Neuronal stem cell (in vitro differentiated cells): ENCODE results near the gene DCST1.

Experiments
- DNase-seq: peaks from one replicate; pipeline ENCODE4 v3.0.0-alpha.2; 2013; ENCODE audit warnings: low spot score
- H2AFZ ChIP-seq: one replicate; pipeline ENCODE4 v1.6.1; 2013; ENCODE audit warnings: mild to moderate bottlenecking, low read length, inconsistent platforms
- H2AK5ac ChIP-seq: 2 replicates; pipeline ENCODE4 v1.6.1; 2013; ENCODE audit warnings: low read depth, mild to moderate bottlenecking, inconsistent platforms, low read length, moderate library complexity, mixed read lengths
- H2BK120ac ChIP-seq: 2 replicates; pipeline ENCODE4 v1.6.1; 2013; ENCODE audit warnings: low read depth, mild to moderate bottlenecking, inconsistent platforms, low read length, moderate library complexity, mixed read lengths
- H2BK12ac ChIP-seq: one replicate; pipeline ENCODE4 v1.6.1; 2013; ENCODE audit warnings: low read length, inconsistent platforms
- H2BK15ac ChIP-seq: 2 replicates; pipeline ENCODE4 v1.6.1; 2013; ENCODE audit warnings: mild to moderate bottlenecking, low read length, inconsistent platforms, mixed read lengths
- H2BK5ac ChIP-seq: one replicate; pipeline ENCODE4 v1.6.1; 2013; ENCODE audit warnings: inconsistent platforms, mild to moderate bottlenecking, low read length, moderate library complexity
- H3K14ac ChIP-seq: one replicate; pipeline ENCODE4 v1.6.1; 2013; ENCODE audit warnings: low read length, inconsistent platforms
- H3K18ac ChIP-seq: 2 replicates; pipeline ENCODE4 v1.6.1; 2013; ENCODE audit warnings: low read length, inconsistent platforms
- H3K23ac ChIP-seq: 2 replicates; pipeline ENCODE4 v1.6.1; 2013; ENCODE audit warnings: low read depth, mild to moderate bottlenecking, mixed read lengths, low read length, inconsistent platforms; ENCODE audit not compliant: poor library complexity
- H3K27ac ChIP-seq: replicated peaks from 3 replicates; pipeline ENCODE4 v1.5.1; 2013; ENCODE audit warnings: low read length, inconsistent platforms
- H3K27me3 ChIP-seq, 3 experiments: 2 replicates each; pipeline ENCODE4 v1.6.1; 2013; ENCODE audit warnings: low read length in 3 of 3, mild to moderate bottlenecking in 2 of 3, inconsistent platforms in 1 of 3, low read depth in 1 of 3, mixed read lengths in 1 of 3, moderate library complexity in 1 of 3; ENCODE audit not compliant: control insufficient read depth in 3 of 3, insufficient read depth in 3 of 3
- H3K36me3 ChIP-seq, 2 donors: replicated peaks in 1 of 2; 2 replicates each; pipeline ENCODE4 v1.6.1; 2013; ENCODE audit warnings: low read length in 2 of 2; ENCODE audit not compliant: control insufficient read depth in 2 of 2, insufficient read depth in 2 of 2
- H3K4ac ChIP-seq: 2 replicates; pipeline ENCODE4 v1.6.1; 2013; ENCODE audit warnings: inconsistent platforms, mild to moderate bottlenecking, low read length, moderate library complexity
- H3K4me1 ChIP-seq, 2 donors: 1 replicate in 1 of 2; 2 replicates in 1 of 2; pipeline ENCODE4 v1.6.1; 2013; ENCODE audit warnings: low read length in 2 of 2, low read depth in 1 of 2; ENCODE audit not compliant: control insufficient read depth in 2 of 2, insufficient read depth in 1 of 2
- H3K4me2 ChIP-seq: one replicate; pipeline ENCODE4 v1.6.1; 2013; ENCODE audit warnings: mild to moderate bottlenecking, low read length, inconsistent platforms; ENCODE audit not compliant: insufficient read depth, poor library complexity, severe bottlenecking
- H3K4me3 ChIP-seq, 2 donors: 2 replicates each; pipeline ENCODE4 v1.5.1; 2013; ENCODE audit warnings: low read length in 2 of 2, mild to moderate bottlenecking in 2 of 2, inconsistent platforms in 1 of 2, moderate library complexity in 1 of 2
- H3K79me1 ChIP-seq: one replicate; pipeline ENCODE4 v1.6.1; 2013; ENCODE audit warnings: low read depth, mild to moderate bottlenecking, inconsistent platforms, low read length, moderate library complexity
- H3K9ac ChIP-seq: one replicate; pipeline ENCODE4 v1.6.1; 2013; ENCODE audit warnings: mild to moderate bottlenecking, low read depth, low read length, inconsistent platforms; ENCODE audit not compliant: poor library complexity
- H3K9me3 ChIP-seq, 2 donors: replicated peaks in 1 of 2; 2 replicates each; pipeline versions ENCODE3 to v1.6.1; 2013; ENCODE audit warnings: low read length in 2 of 2, mild to moderate bottlenecking in 2 of 2, inconsistent platforms in 1 of 2, low read depth in 1 of 2, mixed read lengths in 1 of 2, moderate library complexity in 1 of 2; ENCODE audit not compliant: control insufficient read depth in 2 of 2, insufficient read depth in 1 of 2
- H4K8ac ChIP-seq: one replicate; pipeline ENCODE4 v1.6.1; 2013; ENCODE audit warnings: low read depth, mild to moderate bottlenecking, inconsistent platforms, low read length, moderate library complexity
- H4K91ac ChIP-seq: one replicate; pipeline ENCODE4 v1.6.1; 2013; ENCODE audit warnings: low read length, low read depth, mild to moderate bottlenecking, inconsistent platforms; ENCODE audit not compliant: poor library complexity
- WGBS, 2 donors: extraction: QIAGEN DNeasy Blood & Tissue Kit; methylation state at CpG; one replicate each; pipeline ENCODE4 v1.1.7; 2013; ENCODE audit warnings: missing lambda C conversion rate in 2 of 2, mixed read lengths in 1 of 2; ENCODE audit not compliant: insufficient read length in 2 of 2, insufficient replicate concordance in 1 of 2; ENCODE audit errors: extremely low coverage in 2 of 2; 5-methylcytosine and 5-hydroxymethylcytosine counted together

The DCST1 gene

GRCh38 chr1:155077346-155077745 lies 43.7 kb downstream of the DCST1 start:
- DNase-seq: no peak
- H3K79me1 ChIP-seq: no peaks in the 10 kb centered on the region
- H3K9ac ChIP-seq: no peak overlapping the region
- no peak overlapping the region for H4K91ac ChIP-seq
- WGBS, 2 donors: no CpG with 5 or more reads among the region's 3 CpGs
- H3K27me3 ChIP-seq: peaks cover 19 to 33% (median 21%) of the 10 kb centered on the region in 3 experiments
- no peak overlapping the region for H2AFZ ChIP-seq
- peak overlapping the region; percentile 14 for H2BK12ac ChIP-seq
- H3K23ac ChIP-seq: no peak overlapping the region
- H2BK120ac ChIP-seq: no peak overlapping the region
- peaks cover 17 to 30% of the 10 kb centered on the region in 2 donors for H3K4me1 ChIP-seq
- peaks cover 0 to 2% of the 10 kb centered on the region in 2 donors for H3K9me3 ChIP-seq
- no peak overlapping the region for H3K4me2 ChIP-seq
- H3K4me3 ChIP-seq: no peak overlapping the region
- H3K4ac ChIP-seq: no peak overlapping the region
- H4K8ac ChIP-seq: no peak overlapping the region
- H3K14ac ChIP-seq: no peak overlapping the region
- no peak overlapping the region for H2AK5ac ChIP-seq
- no peak overlapping the region for H3K18ac ChIP-seq
- H3K27ac ChIP-seq: no peak overlapping the region
- no peak overlapping the region for H2BK15ac ChIP-seq
- H3K36me3 ChIP-seq: no peaks in the 10 kb centered on the region
- H2BK5ac ChIP-seq: no peak overlapping the region

- peak overlapping the region; percentile 5 for H2BK120ac ChIP-seq
- no peaks in the 10 kb centered on the region for H3K79me1 ChIP-seq
- peak overlapping the region; percentile 14 for H2BK12ac ChIP-seq
- peak overlapping the region; percentile 65 for H3K9ac ChIP-seq
- H3K4me1 ChIP-seq: peaks cover 22 to 36% of the 10 kb centered on the region in 2 donors
- H3K18ac ChIP-seq: peak overlapping the region; percentile 1
- peak overlapping the region; percentile 56 for H2BK5ac ChIP-seq
- WGBS, 2 donors: no CpG with 5 or more reads among the region's 4 CpGs
- peak overlapping the region; percentile 80 for H2AFZ ChIP-seq
- H3K4me2 ChIP-seq: peak overlapping the region; percentile 98
- no peak overlapping the region for H3K23ac ChIP-seq
- no peak overlapping the region for H3K27ac ChIP-seq
- peak overlapping the region; percentile 17 for H2BK15ac ChIP-seq
- no peak for DNase-seq
- peak overlapping the region; percentile 49 for H2AK5ac ChIP-seq
- peaks cover 0 to 2% of the 10 kb centered on the region in 2 donors for H3K9me3 ChIP-seq
- H3K4me3 ChIP-seq: peak overlapping the region in 1 of 2 donors; percentile 9
- H3K4ac ChIP-seq: no peak overlapping the region
- no peak overlapping the region for H4K91ac ChIP-seq
- no peaks in the 10 kb centered on the region for H3K36me3 ChIP-seq
- no peak overlapping the region for H3K14ac ChIP-seq
- H3K27me3 ChIP-seq: peaks cover 25 to 38% (median 26%) of the 10 kb centered on the region in 3 experiments
- no peak overlapping the region for H4K8ac ChIP-seq
Measured at GRCh38 chr1:155077758-155078445, 44.3 kb downstream of the DCST1 start.

- Histone ChIP-seq H4K8ac (no peak within 1 kb of the TSS), H3K4me3 (peak within 1 kb of the TSS; percentile 74 to 88), H3K4me1 (peaks cover 24 to 42% of the 10 kb centered on the region in 2 donors), H2BK5ac (peak within 1 kb of the TSS; percentile 56), H3K9ac (peak within 1 kb of the TSS; percentile 93), H3K9me3 (peaks cover 0 to 2% of the 10 kb centered on the region in 2 donors), H2BK15ac (peak within 1 kb of the TSS; percentile 88), H3K27me3 (peaks cover 30 to 46% (median 32%) of the 10 kb centered on the region in 3 experiments), H3K23ac (peak within 1 kb of the TSS; percentile 90), H3K79me1 (no peaks in the 10 kb centered on the region), H2AFZ (peak within 1 kb of the TSS; percentile 80), H3K27ac (no peak within 1 kb of the TSS), H2BK12ac (peak within 1 kb of the TSS; percentile 69), H4K91ac (no peak within 1 kb of the TSS), H3K4ac (no peak within 1 kb of the TSS), H2AK5ac (peak within 1 kb of the TSS; percentile 86), H3K18ac (peak within 1 kb of the TSS; percentile 98), H3K36me3 (no peaks in the 10 kb centered on the region), H2BK120ac (peak within 1 kb of the TSS; percentile 23), H3K4me2 (peak within 1 kb of the TSS; percentile 98), H3K14ac (peak within 1 kb of the TSS; percentile 28)
- no CpG with 5 or more reads among the region's 59 CpGs for WGBS, 2 donors
- DNase-seq: peak; percentile 78
Measured at GRCh38 chr1:155078469-155079209, 45.0 kb downstream of the DCST1 start, which contains the start of gene EFNA3. TSS of gene EFNA3 (plus strand) at chr1:155078837. CDS start at chr1:155078942, 105 bp downstream.

- Histone ChIP-seq H2BK15ac (peak overlapping the region; percentile 88), H3K18ac (peak overlapping the region; percentile 98), H3K27ac (no peak overlapping the region), H4K91ac (no peak overlapping the region), H3K4me1 (peaks cover 27 to 47% of the 10 kb centered on the region in 2 donors), H3K36me3 (no peaks in the 10 kb centered on the region), H2BK12ac (no peak overlapping the region), H3K23ac (no peak overlapping the region), H3K14ac (no peak overlapping the region), H2AK5ac (peak overlapping the region; percentile 86), H3K79me1 (no peaks in the 10 kb centered on the region), H3K4ac (no peak overlapping the region), H3K9ac (peak overlapping the region; percentile 93), H2BK120ac (no peak overlapping the region), H3K27me3 (peaks cover 30 to 51% (median 37%) of the 10 kb centered on the region in 3 experiments), H2BK5ac (peak overlapping the region; percentile 56), H4K8ac (no peak overlapping the region), H3K4me3 (peak overlapping the region; percentile 74 to 88), H2AFZ (peak overlapping the region; percentile 80), H3K4me2 (peak overlapping the region; percentile 98), H3K9me3 (peaks cover 0 to 2% of the 10 kb centered on the region in 2 donors)
- no CpG with 5 or more reads among the region's 10 CpGs for WGBS, 2 donors
- no peak for DNase-seq
Measured at GRCh38 chr1:155079210-155079486, 45.5 kb downstream of the DCST1 start.
